Lower leg skin (tissue), 3 donors: Measurements from ENCODE around the gene TPK1.

Experiments used
- CTCF ChIP-seq, 3 donors: fragments of 450-650 bp; IDR thresholded peaks; one replicate each; pipeline ENCODE4 v1.5.1; 2016; ENCODE audit warnings: antibody characterized with exemption in 3 of 3, mild to moderate bottlenecking in 3 of 3, moderate library complexity in 2 of 3
- POLR2A ChIP-seq, 2 donors: fragments of 450-650 bp; IDR thresholded peaks; one replicate each; pipeline ENCODE4 v1.6.1; 2016 to 2017; ENCODE audit warnings: antibody characterized with exemption in 2 of 2, mild to moderate bottlenecking in 1 of 2, moderate library complexity in 1 of 2

- TF ChIP-seq CTCF (IDR thresholded peaks at IDR 0.05) (no peak), POLR2A (IDR thresholded peaks at IDR 0.05) (no peak)
Measured at GRCh38 chr7:144516729-144517525, 318.9 kb downstream of the TPK1 start.
